GM19397 (cell line): ENCODE measurements around the gene SBF1.
A peak's percentile ranks its signal among the peaks of the same experiment; 100 is the strongest.

Experiments
- ATAC-seq: cut with Tn5 transposase; IDR thresholded peaks from one replicate; pipeline ENCODE4 v1.9.1; 2021; ENCODE audit warnings: mild to moderate bottlenecking, moderate library complexity; ENCODE audit not compliant: unreplicated experiment

The SBF1 gene

GRCh38 chr22:50485221-50486131, 10.6 kb upstream of the SBF1 start:
- no peak for ATAC-seq

DNA sequence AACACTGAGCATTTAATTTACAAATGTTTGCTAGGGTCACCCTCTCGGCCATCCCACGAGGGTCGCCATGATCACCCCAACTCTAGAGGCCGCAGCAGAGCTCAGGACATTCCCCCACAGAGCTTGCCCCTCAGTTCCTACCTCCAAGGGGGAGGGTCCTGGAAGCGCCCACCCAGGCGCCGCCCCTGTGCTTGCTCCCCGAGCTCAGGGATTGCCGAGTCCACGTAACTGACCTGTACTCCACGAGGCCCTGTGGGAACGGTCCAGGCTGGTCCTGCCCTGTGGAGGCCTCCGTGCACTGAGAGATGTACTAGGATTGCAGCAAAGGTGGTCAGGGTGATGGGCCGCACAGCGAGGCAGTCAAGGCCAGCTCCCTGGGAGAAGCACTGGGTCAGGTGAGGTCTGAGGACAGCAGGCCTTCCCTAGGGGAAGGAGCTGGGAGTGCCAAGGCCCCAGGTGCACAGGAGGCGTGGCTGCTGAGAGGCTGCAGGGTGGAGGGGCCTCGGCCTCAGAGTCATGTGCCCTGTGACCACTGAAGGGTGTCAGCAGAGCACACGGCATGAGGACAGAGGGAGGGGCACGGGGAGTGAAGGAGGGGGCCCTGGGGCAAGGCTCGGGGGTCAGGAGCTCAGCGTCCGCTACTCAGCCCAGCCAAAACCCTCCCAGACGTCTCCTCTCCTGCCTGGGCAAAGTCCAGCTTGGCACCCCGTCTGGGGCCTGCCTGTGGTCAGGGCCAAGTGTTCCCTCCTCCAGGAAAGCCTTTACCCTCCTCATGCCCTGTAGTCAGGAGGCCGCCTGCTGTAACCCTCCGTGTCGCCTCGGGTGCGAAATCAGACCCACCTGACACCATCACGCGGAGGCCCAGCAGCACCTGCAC, 9.4 kb upstream of the SBF1 start:
- no peak for ATAC-seq

DNA sequence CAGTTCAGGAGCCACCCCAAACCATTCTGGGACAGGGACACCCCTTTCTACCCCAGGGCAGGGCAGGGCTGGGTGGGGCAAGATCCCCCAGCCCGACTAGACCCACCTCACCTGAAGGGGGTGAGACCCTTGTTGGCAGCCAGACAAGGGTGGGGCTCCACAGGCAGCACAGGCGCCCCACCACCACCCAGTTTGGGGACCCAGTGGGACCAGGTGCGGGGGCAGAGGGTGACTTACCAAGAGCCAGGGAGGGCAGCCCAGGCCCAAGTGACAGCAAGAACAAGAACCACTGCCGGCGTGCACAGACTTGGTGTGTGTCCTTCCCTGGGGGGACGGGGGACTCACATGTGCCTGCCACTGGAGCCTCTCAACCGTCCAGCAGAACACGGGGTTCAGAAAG, 8.7 kb upstream of the SBF1 start:
- ATAC-seq: no peak

DNA sequence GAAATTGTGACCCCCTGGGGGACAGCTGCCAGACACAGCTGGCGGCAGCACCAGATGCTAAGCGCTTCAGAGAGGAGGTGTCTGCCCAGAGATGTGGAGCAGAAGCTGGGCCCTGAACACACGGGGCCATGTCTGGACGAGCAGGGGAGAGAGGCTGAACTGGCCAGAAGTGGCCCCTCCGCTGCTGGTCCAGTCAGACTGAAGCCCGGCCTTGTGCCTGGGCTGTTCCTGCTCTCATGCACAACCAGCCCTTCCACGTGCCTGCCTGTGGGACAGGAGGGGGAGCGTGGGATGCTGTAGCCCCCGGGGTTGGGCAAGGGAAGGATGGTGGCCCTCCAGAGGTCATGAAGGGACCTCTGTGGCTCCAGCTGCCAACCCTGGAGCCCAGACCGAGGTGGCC, 8.3 kb upstream of the SBF1 start:
- no peak for ATAC-seq

- no peak for ATAC-seq
These were observed 7.6 kb upstream of the SBF1 start for GRCh38 chr22:50482107-50483074.

DNA sequence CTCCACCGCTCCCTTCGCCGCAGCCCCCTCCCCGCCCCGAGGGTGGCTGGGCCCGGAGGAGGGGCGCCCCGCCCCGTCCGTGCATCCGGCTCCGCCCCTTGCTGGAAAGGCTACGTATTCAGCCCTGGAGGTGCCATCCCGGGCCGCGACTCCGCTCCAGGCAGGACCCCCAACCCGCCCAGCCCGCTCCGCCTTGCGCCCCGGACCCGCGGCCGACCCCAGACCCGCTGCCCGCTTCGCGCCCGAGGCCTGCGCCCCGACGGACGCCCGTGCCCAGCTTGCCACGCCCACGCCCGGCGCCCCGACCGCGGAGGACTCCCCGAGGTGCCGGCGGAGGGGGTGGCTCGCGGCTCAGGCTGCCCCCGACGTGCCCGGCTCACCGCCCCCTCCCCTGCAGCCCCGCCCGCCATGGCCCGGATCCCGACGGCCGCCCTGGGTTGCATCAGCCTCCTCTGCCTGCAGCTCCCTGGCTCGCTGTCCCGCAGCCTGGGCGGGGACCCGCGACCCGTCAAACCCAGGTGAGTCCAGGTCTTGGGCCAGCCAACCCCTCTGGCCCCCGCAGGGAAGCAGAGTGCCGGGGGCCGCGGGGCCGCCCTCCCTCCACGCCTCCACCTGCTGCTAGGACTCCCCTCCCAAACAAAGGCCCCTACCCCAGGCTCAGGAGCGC, 6.7 kb upstream of the SBF1 start, which contains the start of gene ADM2:
TSS of gene ADM2 (plus strand) at position 104 of the 667 bp plus-strand sequence. CDS start at position 409, 305 bp downstream.
- no peak for ATAC-seq

DNA sequence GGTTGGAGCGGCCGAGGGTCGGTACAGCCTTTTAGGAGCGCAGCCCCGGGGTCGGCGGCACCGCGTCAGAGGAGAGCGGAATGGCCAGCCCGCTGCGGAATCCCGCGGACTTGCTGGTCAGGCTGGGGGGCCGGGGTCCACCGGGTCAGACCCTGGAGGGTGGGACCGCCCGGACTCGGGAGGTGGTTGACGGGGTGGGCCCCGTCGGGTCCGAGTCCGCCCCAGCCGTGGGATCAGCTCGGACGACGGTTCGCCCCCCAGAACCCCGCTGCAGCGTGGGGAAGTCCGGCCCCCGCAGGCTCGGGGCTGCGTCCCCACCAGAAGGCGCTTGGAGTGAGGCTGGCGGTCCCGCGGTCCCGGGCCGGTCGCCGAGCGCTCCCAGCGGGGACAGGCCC, 6.2 kb upstream of the SBF1 start:
- ATAC-seq: no peak

DNA sequence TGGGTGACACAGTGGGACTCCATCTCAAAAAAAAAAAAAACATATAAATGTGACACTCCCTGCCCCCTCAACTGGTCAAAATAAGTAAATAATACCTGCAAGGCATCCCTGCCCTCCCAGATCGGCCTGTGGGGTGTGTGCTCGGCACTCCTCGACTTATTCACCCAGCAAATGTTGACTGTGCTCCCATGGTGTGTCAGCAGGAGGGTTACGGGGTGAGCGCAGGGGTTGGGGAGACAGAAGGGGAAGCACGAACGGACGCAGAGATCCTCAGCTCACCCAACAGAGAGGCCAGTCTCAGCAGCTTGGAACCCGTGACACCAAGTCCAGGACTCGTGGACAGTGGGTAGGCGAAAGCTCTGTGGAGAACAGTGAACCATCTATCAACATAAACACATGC, 4.9 kb upstream of the SBF1 start:
- ATAC-seq: no peak

GRCh38 chr22:50477923-50478322, 3.1 kb upstream of the SBF1 start:
- ATAC-seq: no peak

DNA sequence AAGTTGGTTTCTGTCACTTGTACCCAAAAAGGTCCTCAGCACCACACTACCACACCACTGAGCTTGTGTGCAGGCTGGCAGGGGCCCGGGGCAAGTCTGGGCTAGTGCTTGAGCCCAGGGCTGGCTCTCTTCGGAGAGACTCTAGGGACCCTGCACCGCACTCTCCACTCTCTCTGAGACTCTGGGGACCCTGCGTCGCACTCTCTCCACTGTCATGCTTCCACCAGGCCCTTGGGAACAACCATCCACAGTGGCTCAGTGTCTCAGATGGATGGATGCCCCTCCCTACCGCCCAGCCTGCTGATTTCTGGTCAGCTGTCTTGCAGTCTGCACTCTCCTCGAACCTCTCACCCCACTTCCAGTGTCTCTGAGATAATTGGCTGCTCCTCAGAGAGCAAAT, 2.0 kb upstream of the SBF1 start:
- ATAC-seq: no peak

- ATAC-seq: no peak
These were observed 792 bp upstream of the SBF1 start for GRCh38 chr22:50475652-50476002.

- no peak for ATAC-seq
These were observed 772 bp downstream of the SBF1 start for GRCh38 chr22:50473855-50474671.

GRCh38 chr22:50473088-50473487, 1.7 kb downstream of the SBF1 start:
- ATAC-seq: no peak

- ATAC-seq: no peak
These were observed 2.9 kb downstream of the SBF1 start for GRCh38 chr22:50471962-50472361.

- no peak for ATAC-seq
These were observed 3.5 kb downstream of the SBF1 start for GRCh38 chr22:50471197-50471847.

- peak; percentile 1 for ATAC-seq
These were observed 4.3 kb downstream of the SBF1 start for GRCh38 chr22:50470491-50470890.

- peak; percentile 60 for ATAC-seq
These were observed 5.2 kb downstream of the SBF1 start for GRCh38 chr22:50469377-50470305.

- no peak for ATAC-seq
These were observed 6.2 kb downstream of the SBF1 start for GRCh38 chr22:50468626-50469025.
